ENCODE results near the gene SHLD2.
"Not testable (repeated sequence)": the region's sequence is repeated elsewhere in the genome, so short reads cannot be mapped to it uniquely, and the experiment has no call there.

Gene SHLD2, protein sequence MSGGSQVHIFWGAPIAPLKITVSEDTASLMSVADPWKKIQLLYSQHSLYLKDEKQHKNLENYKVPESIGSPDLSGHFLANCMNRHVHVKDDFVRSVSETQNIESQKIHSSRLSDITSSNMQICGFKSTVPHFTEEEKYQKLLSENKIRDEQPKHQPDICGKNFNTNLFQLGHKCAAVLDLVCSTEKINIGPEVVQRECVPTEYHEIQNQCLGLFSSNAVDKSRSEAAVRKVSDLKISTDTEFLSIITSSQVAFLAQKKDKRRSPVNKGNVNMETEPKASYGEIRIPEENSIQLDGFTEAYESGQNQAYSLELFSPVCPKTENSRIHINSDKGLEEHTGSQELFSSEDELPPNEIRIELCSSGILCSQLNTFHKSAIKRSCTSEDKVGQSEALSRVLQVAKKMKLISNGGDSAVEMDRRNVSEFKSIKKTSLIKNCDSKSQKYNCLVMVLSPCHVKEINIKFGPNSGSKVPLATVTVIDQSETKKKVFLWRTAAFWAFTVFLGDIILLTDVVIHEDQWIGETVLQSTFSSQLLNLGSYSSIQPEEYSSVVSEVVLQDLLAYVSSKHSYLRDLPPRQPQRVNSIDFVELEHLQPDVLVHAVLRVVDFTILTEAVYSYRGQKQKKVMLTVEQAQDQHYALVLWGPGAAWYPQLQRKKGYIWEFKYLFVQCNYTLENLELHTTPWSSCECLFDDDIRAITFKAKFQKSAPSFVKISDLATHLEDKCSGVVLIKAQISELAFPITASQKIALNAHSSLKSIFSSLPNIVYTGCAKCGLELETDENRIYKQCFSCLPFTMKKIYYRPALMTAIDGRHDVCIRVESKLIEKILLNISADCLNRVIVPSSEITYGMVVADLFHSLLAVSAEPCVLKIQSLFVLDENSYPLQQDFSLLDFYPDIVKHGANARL

DNA sequence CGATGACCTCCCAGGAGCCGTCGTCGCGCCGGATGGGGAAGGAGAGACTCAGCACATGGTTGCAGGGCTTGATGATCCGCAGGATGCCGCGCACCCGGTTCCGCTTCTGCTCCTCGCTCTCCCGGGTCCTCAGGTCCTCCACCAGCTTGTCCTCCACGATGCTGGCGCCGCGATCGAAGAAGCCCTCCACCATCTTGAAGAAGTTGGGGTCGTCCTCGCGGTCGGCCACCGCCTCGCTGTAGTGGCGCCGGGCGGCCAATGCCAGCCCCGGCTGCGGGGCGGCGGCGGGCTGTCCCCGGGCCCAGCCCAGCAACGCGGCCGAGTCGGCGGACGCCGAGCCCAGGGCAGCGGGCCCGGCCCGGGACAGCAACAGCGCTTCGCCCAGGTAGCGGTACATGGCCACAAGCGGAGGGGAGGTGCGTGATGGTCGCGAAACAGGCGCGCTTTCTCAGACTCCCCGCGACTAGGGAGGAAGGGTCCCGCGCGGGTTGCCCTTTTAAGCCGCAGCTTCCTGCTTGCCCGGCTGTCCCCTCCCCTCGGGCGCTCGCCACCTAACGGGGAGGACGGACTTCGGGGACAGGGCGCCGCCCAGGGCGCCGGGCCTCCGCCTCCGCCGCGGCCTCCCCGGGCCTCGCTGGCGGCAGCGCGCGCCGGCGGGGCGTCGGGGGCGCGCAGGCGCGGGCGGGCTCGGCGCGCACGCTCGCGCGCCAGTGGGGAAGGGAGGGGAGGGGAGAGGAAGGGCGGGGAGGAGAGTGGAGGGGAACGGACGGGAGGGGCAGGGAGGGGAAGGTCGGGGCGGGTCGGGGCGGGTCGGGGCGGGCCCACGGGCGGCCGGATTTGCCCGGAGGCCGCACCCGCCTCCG lies at the start of gene SHLD2, which contains the start of gene GLUD1:
Gene SHLD2 (plus strand): TSS at position 834 of the 863 bp plus-strand sequence. CDS start 56,149 bp downstream, outside the sequence.
Gene GLUD1 (minus strand): TSS at position 471 of the 863 bp plus-strand sequence. CDS start 74 bp downstream, at position 397.
- DNase-seq, result peak; percentile 84

DNA sequence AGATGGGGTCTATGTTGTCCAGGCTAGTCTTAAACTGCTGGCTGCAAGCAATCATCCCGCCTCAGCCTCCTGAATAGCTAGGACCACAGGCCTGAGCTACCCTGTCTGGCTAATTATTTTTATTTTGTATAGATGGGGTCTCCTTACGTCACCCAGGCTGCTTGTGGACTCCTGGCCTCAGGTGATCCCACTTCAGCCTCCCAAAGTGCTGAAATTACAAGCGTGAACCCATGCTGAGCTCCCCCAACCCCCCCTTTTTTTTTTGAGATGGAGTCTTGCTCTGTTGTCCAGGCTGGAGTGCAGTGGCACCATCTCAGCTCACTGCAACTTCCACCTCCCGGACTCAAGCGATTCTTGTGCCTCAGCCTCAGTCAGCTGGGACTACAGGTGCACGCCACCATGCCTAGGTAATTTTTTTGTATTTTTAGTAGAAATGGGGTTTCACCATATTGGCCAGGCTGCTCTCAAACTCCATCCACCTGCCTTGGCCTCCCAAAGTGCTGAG lies 49.5 kb upstream of the SHLD2 start:
- no peak for DNase-seq

DNA sequence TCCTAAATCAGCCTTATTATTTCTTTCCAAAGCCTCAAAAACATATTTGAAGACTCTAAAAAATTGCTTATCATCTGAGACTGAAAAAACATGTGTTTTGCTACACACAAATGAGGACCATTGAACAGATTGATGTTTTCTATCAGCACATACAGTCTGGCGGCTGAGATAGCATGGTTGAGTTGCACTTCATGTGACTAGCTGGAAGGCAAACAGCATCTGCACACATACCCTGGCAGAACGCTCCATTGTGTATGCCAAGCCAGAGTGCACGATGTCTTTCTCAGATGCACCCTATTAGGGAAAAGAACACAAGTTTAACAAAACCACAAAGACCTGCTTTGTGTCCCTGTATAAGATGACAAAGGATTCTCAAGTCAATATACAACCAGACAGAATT lies 41.9 kb upstream of the SHLD2 start:
- no peak for DNase-seq

DNA sequence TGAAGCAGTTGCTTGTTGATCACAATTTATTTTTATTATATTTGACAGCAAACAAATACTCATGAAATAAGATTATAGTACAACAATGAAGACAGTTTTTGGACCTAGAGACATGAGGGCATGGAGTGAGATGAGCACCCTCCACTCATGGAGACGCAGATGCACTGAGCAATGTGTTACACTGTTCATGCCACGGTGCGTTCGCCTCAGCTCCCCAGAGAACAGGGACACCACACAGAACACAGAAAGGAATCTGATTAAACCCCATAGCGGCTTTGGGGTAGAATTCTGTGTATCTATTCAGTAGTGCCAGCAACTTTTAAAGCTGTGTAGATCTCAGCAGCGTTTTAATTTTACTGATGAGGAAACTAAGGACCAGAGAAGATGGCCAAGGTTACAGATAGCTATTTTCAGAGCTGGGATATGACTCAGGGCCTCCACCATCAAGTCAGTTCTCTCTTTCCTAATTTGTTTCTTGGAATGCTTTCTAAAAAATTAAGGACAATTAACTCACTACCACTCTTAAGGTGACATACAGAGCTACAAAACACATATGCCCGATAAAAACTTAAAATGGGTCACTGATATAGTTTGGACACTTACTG lies 41.3 kb upstream of the SHLD2 start:
- DNase-seq, result no peak

DNA sequence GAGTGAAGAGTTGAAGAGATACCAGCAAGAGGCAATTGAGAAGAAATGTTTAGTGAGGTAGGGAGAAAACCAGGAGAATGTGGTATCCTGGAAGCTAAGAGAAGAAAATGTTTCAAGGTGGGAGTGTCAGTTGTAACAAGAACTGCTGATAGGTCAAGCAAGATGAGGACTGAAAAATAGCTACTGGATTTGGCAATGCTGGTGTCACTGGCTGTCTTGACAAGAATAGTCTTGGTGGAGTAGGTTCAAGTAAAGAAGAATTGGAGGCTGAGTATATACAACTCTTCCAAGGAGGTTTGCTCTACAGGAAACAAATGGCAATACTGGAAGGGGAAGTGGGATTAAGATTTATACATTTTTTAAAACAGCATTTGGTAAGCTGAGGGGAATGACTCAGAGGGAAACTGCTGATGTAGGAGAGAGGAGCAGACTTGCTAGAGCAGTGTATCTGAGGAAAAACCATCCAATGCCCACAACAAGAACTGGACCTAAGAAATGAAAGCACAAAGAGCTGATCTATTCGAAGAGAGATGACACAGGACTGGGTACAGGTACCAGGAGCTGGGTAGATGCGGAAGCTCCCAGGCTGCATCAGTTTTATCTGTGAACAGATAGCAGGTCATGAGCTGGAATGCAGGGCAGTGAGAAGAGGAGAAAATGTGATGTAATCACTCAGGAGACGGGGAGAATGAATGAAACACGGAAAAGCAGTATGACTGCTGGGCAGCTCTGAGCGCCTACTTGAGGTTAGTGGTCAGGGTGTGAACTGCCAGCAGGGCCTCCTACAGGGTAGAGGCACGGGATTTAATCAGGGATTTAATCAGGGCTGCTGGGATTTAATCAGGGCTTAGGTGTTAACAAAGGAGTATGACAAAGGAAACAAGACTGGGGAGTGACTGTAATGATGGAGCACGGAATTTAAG lies 40.4 kb upstream of the SHLD2 start:
- no peak for DNase-seq

DNA sequence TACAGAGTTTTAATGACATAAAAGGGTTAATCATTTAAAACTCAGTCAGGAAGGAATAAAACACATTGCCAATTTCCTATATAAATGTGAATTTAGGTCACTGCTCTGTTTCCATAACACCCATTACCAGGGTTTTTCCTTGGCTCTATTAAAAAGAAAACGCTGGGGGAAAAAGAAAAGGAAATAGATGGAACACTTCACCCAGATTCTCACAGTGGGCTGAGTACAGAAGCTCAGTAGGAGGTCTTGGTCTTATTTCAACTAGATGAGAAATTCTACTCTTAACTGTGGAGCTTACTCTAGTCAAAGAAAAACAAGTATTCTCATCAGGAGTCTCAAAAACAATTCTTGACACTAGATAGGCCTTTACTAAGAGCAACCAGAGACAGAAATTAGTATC lies 36.8 kb upstream of the SHLD2 start:
- DNase-seq, result no peak

DNA sequence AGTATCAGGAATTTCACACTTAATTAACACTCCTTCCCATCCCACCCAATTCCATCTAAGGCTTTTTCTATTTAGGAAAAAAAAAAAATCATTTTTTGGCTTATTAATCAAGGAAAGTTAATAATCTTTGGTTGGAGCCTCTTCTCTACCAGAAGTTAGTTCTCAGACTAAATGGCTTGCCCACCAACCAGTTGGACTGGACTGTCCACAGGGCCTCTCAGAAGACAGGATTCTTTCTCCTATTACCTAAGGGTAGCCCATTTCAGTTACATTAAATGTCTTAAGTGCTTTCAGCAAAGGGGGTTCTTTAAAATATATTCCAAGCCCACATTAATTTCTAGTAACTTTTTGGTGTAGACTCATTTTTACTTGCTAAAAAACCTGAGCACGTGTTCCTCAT lies 35.6 kb upstream of the SHLD2 start:
- no peak for DNase-seq

DNA sequence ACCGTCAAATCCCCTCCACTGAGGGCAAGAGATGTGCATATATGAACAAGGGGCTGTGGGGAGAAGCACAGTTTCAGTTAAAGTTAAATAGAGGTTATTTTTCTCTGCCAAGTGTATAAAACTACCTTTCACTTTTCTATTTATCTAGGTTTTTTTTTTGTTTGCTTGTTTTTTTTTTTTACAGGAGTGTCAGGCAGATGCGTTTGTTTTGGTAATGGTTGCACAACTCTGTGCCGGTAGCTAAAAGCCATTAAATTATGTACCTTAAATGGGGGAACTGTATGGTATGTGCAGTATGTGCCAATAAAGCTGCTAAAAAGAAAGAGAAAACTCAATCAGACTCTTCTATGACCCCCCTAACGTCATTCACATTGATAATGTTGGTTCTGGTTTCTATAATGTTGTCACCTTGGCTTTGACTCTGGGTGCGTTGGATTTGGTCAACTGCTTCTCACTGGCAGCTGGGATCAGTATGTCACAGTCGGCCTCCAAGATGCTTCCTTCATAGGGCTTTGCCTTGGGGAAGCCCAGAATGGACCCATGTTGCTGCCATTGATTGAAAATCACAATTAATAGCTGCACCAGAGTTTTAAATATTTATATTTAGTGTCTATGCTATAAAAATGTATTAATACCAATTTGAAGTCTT lies 34.6 kb upstream of the SHLD2 start:
- DNase-seq, result no peak

DNA sequence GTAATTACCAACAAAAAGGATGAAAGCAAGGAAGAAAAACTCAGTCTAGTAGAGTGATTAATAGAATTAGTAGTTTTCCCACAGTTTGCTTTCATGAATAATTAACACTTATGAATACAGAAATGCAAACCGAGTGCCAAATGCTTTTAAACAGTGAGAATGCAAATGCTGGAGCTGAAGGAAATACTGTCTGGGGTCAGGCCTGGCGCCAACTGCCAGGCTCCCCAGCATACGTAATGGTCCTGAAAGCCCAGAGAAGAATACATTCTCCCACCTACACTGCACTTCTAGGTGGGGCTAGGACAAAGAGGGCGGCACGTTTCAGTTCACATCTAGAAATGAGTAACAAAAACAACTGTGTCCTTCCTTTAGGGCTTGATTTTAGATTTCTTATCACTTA lies 30.4 kb upstream of the SHLD2 start:
- DNase-seq, result no peak

DNA sequence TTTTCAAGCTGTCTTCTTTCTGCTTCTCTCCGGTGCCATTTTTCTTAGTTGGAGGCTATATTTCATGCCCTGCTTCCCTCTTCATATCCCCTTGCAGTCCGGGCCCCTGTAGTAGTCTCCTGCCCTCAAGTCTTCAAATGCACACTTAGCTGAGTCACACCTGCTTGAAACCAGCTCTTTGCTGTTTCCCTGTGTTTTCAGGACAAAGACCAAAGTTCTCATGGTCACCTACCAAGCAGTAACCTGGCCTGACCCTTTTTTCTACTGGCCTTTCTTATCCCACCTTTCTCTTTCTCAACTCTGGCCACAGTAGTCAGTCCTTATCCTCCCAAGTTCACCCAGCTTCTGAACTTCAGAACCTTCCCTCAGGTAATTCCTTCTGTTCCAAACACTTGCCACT lies 28.8 kb upstream of the SHLD2 start:
- DNase-seq, result no peak

DNA sequence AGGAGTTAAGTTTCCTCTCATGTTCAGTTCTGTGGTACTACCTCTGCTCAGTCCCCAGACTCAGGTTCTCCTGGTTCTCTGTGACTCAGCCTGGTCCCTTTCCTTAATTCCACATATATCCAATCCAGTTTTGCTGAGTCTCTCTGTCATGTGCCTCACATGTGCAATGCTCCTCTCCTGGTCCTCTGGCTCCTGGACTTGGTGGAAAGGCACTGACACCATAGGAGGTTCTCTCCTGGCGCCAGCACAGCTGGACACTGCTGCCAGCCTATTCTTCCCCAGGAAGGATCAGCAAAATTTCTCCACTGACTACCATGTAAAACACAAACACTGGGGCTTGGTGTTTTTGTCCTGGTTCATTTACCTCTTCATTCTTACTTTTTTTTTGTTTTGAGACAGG lies 28.1 kb upstream of the SHLD2 start:
- no peak for DNase-seq

DNA sequence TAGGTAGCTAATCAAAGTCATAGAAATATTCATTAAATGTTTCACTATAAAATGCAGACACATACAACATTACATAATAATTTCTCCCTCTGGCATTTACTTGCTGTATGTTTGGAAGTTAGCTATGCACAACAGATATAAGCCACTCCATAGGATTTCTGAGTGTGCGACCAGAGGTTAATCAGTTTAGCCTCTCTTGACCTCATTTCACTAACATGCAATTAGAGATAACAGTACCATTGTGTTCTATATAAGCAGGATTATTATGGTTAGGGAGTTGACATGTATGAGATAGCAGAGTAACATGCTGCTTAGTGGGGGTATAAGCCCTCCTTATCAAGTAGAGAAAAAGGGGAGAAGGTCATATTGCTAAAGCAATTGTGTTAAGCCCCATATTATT lies 26.7 kb upstream of the SHLD2 start:
- no peak for DNase-seq

DNA sequence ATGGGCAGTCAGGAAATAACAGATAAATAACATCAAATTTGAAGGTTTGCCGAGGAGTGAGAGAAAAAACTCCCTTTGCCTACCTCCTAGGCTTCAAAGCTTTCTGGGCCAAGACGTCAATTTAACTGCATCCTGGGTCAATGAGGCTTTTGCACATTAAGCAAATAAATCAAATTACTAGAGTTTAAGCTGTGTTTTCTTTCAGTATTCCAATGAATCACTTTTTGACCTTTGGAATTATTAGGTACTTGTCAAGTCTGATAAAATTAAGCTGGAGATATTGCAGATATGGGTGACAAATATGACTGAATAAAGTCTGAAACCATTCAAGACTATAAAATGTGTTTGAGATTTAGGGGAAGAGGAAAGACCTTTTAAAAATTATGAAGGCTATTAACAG lies 22.6 kb upstream of the SHLD2 start:
- no peak for DNase-seq

DNA sequence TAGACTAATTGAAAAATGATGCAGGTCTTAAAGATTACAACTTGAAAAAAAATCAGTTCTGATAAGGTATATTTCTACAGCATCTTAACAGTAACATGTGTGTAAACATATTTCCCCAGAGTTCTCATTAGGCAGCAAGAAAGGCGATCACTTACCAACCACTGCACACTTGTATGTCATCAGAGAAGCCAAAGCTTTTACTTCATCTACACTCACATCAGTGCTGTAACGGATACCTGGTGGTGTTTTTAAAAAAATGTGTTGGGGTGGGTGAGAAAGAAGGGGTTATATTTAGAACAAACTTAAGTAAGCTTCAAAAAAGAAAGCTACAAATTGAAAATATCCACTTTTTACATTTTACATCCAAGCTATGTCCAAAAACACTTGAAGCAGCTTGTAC lies 18.6 kb upstream of the SHLD2 start:
- DNase-seq, result not testable (repeated sequence)

DNA sequence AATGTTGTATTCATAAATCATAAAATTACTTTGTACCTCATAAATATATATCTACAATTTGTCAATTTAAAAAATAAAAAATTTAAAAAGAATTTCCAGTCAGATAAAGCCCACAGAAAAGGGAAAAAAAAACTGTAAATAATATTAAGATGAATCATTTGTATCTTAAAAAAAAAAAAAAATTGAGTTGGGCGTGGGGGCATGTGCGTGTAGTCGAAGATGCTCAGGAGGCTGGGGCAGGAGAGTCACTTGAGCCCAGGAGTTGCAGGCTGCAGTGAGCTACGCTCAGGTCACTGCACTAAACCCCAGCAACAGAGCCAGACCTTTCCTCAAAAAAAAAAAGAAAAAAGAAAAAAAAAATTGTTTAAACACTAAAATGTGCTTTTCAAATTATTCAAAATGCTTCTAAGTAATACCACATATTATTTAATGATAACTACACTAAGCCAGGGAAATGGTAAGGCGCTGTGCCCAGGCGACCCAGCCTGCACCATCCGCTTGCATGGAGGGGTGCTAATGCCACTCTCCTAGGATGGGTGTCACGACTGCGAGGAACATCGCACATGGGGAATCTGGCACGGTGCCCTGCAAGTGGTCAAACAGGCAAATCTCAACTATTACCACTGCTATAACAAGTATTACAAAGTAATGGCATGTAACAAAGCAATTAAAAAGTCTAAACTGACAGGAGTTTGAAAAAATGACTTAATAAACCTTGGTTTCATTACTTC lies 15.7 kb upstream of the SHLD2 start:
- DNase-seq, result no peak

DNA sequence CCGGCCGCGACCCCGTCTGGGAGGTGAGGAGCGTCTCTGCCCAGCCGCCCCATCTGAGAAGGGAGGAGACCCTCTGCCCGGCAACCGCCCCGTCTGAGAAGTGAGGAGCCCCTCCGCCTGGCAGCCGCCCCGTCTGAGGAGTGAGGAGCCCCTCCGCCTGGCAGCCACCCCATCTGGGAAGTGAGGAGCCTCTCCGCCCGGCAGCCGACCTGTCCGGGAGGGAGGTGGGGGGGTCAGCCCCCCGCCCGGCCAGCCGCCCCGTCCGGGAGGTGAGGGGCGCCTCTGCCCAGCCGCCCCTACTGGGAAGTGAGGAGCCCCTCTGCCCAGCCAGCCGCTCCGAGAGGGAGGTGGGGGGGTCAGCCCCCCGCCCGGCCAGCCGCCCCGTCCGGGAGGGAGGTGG lies 14.4 kb upstream of the SHLD2 start:
- DNase-seq, result not testable (repeated sequence)

DNA sequence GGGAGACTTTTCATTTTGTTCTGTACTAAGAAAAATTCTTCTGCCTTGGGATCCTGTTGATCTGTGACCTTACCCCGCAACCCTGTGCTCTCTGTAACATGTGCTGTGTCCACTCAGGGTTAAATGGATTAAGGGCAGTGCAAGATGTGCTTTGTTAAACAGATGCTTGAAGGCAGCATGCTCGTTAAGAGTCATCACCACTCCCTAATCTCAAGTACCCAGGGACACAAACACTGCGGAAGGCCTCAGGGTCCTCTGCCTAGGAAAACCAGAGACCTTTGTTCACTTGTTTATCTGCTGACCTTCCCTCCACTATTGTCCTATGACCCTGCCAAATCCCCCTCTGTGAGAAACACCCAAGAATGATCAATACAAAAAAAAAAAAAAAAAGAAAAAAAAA lies 13.4 kb upstream of the SHLD2 start:
- DNase-seq, result not testable (repeated sequence)

DNA sequence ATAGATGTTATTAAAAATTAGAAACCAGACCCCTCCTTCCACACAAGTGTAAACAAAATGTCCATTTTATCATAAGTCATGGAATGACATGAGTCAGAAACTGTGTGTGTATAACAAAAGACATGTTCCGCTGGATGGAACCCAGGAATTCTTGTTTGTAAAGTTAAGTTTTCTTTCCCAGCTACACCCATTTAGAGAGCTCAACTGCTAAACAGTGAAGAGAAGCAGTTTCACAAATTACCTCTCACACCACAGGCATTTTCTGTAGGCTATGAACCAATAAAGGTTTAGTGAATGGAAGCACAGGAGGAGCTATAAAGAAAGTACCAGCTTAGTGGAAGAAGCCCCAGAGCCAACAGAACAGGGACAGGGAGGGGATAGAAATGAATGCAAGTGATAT lies 12.8 kb upstream of the SHLD2 start:
- DNase-seq, result not testable (repeated sequence)

DNA sequence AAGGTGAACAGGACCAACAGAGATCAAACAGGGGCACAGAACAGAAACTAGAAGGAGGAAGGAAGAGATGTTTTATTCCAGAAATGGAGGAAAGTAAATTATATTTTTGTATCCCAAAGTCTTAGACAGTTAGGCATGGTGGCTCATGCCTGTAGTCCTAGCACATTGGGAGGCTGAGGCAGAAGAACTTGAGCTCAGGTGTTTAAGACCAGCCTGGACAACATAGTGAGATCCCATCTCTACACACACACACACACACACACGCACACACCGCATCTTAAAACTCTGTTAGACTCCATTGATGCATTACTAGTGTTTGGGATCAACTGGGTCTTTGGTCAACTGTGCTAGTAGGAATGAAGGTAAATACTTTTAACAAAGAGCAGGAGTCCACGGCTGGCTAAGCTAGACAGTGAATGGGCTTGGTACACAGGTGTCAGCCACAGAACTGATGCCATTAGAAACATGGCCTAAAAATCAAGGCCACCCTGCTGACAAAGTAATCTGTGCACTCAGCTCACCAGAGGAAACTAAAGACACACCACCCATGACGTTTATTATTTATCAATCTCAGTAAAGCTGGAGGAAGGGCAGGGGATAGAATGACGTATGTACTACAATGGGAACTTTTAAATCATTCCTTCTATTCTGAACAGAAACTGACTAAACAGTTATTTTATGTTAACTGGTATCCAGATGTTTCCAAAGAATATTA lies 11.3 kb upstream of the SHLD2 start:
- DNase-seq, result not testable (repeated sequence)

Measured in 8988T (cell line).